GM23248 (cell line): Measurements from ENCODE around the gene SDK2.

ENCODE experiments used
- EZH2 ChIP-seq: fragments of 200-600 bp; sonication (generic); IDR thresholded peaks from 2 replicates; pipeline ENCODE4 v1.6.1; 2018; ENCODE audit warnings: antibody characterized with exemption, mild to moderate bottlenecking; ENCODE audit not compliant: insufficient read depth, poor library complexity, severe bottlenecking
- EZH2phosphoT487 ChIP-seq: fragments of 200-600 bp; sonication (generic); IDR thresholded peaks from 2 replicates; pipeline ENCODE4 v1.6.1; 2018; ENCODE audit warnings: antibody characterized with exemption, moderate library complexity, mild to moderate bottlenecking, low read depth; ENCODE audit not compliant: insufficient read depth

DNA sequence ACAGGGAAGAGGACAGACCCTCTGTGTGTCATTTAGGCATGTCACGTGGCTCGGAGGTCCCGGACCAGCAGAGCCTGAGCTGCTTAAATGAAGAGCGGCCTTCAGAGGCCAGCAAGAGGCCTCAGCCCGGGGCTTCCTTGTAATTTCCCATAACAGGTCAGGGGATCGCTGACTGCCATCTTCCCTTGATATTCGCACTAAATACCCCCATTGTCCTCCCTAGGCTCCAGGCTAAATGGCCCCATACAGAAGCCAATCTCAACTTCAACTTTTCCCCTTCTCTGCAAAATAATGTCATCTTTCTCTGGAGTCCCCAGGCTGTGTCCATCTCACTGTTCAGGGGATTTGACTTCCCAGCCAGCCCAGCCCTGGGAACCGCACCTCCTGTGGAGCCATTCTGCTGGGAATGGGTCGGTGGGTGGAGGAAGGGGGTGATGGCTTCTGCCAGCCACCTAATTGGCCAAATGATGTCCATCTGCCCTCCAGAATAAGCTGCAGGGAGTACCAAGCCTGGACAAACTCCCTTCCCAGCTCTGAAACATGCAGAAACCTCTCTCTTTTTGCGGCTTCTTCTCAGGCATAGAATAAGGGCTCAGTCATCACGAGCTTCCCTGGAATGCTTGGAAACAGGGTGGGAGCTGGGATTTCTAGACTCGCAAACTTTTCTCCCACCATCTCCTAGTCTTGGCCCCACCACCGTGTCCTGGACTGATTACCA, 129.9 kb downstream of the SDK2 start:
- TF ChIP-seq EZH2phosphoT487 (no peak), EZH2 (no peak)
